K562 (cell line): Measurements from ENCODE around the gene ZNF467. TPM values are rescaled to one million over a fixed set of nuclear protein-coding genes. Genes with fewer than 3 reads are reported as not detected.
A peak's percentile ranks its signal among the peaks of the same experiment; 100 is the strongest.

Experiments
- ATAC-seq: fragments of 200-7000 bp; cut with Tn5 transposase; 3 replicates; pipeline ENCODE4 v1.9.1; 2020; ENCODE audit warnings: moderate library complexity
- BruUV-seq: library from RNA; stranded (reverse); fragments of 400-500 nt; replicated peaks from 2 replicates; lab custom pipeline; 2021; lab: Mats Ljungman, UMichigan
- CTCF ChIA-PET: fragments of 300-600 bp; formaldehyde crosslinking; extraction: SDS; loops from one replicate; lab custom pipeline; 2021; ENCODE audit warnings: low intra/inter-chr PET ratio; lab: Yijun Ruan, JAX
- POLR2A ChIA-PET: fragments of 300-600, 350-650 bp; sonication (Branson Sonifier 250); formaldehyde crosslinking; extraction: SDS; loops from one replicate; lab custom pipeline; 2021; ENCODE audit warnings: antibody characterized with exemption, inconsistent platforms; lab: Yijun Ruan, JAX
- DNase-seq, 4 experiments: peaks; one replicate each; pipeline versions ENCODE4 v3.0.0 to v3.0.0-alpha.2; 2011 to 2018; ENCODE audit warnings: low spot score in 3 of 4, mixed read lengths in 3 of 4; ENCODE audit errors: extremely low read depth in 1 of 4
- FAIRE-seq: peaks from 2 replicates; lab custom pipeline; 2011; peaks lifted over from hg19 to GRCh38; lab: Jason Lieb, UNC
- H2AFZ ChIP-seq: 2 replicates; pipeline ENCODE4 v1.6.0; 2011; ENCODE audit warnings: low read depth, low read length, control low read depth, inconsistent platforms
- H3K27ac ChIP-seq: fragments of 200-600 bp; 3 replicates; pipeline ENCODE4 v1.8.0; 2011; ENCODE audit warnings: low read depth, mild to moderate bottlenecking, control low read depth, inconsistent platforms, low read length, moderate library complexity, mixed read lengths; ENCODE audit errors: extremely low read depth
- H3K27me3 ChIP-seq, 2 experiments: fragments of 300-600 bp in 1 of 2; 2 replicates in 1 of 2; 3 replicates in 1 of 2; pipeline versions ENCODE4 v1.6.0 to v1.8.0; 2011; ENCODE audit warnings: inconsistent platforms in 2 of 2, low read length in 2 of 2, mild to moderate bottlenecking in 1 of 2, mixed read lengths in 1 of 2, moderate library complexity in 1 of 2; ENCODE audit not compliant: control insufficient read depth in 2 of 2, insufficient read depth in 2 of 2
- H3K36me3 ChIP-seq: fragments of 300-600 bp; 3 replicates; pipeline ENCODE4 v1.8.0; 2011; ENCODE audit warnings: mild to moderate bottlenecking, low read length, inconsistent platforms; ENCODE audit not compliant: control insufficient read depth, insufficient read depth
- H3K4me1 ChIP-seq, 2 experiments: fragments of 200-600 bp in 1 of 2; replicated peaks in 1 of 2; 2 replicates in 1 of 2; 3 replicates in 1 of 2; pipeline versions ENCODE4 v1.5.1 to v1.8.0; 2011; ENCODE audit warnings: inconsistent platforms in 2 of 2, low read length in 2 of 2, mild to moderate bottlenecking in 1 of 2, mixed read lengths in 1 of 2, moderate library complexity in 1 of 2; ENCODE audit not compliant: control insufficient read depth in 2 of 2, insufficient read depth in 2 of 2
- H3K4me2 ChIP-seq: 2 replicates; pipeline ENCODE4 v1.6.1; 2011; ENCODE audit warnings: low read length, control low read depth, inconsistent platforms, mixed read lengths; ENCODE audit not compliant: insufficient read depth
- H3K4me3 ChIP-seq: fragments of 200-600 bp; sonication (generic), shearing (Covaris generic); 2 replicates; pipeline ENCODE4 v1.5.1; 2016; ENCODE audit warnings: control low read depth, inconsistent platforms
- H3K79me2 ChIP-seq: fragments of 200-600 bp; 3 replicates; pipeline ENCODE4 v1.8.0; 2011; ENCODE audit warnings: low read length, inconsistent platforms; ENCODE audit not compliant: control insufficient read depth, insufficient read depth
- H3K9ac ChIP-seq, 2 experiments: 2 replicates each; pipeline versions ENCODE4 v1.6.0 to v1.6.1; 2011; ENCODE audit warnings: low read depth in 2 of 2, low read length in 2 of 2, control low read depth in 1 of 2, inconsistent platforms in 1 of 2, mild to moderate bottlenecking in 1 of 2, mixed read lengths in 1 of 2; ENCODE audit not compliant: insufficient read depth in 1 of 2
- H3K9me1 ChIP-seq: one replicate; pipeline ENCODE4 v1.6.0; 2011; ENCODE audit warnings: inconsistent platforms, mild to moderate bottlenecking, low read length, moderate library complexity; ENCODE audit not compliant: control insufficient read depth, insufficient read depth
- H3K9me3 ChIP-seq: replicated peaks from 2 replicates; pipeline ENCODE4 v1.5.1; 2011; ENCODE audit warnings: low read depth, low read length, inconsistent platforms; ENCODE audit not compliant: control insufficient read depth, insufficient read depth
- H4K20me1 ChIP-seq: replicated peaks from 2 replicates; pipeline ENCODE4 v1.6.1; 2011; ENCODE audit warnings: low read length, inconsistent platforms, mixed read lengths; ENCODE audit not compliant: control insufficient read depth, insufficient read depth
- ARID4B ChIP-seq: sonication (generic); formaldehyde crosslinking; IDR thresholded peaks from 2 replicates; pipeline ENCODE4 v1.8.0; 2022; ENCODE audit warnings: mild to moderate bottlenecking, missing genetic modification reagents
- CCAR2 ChIP-seq: fragments of 200-400 bp; formaldehyde crosslinking; IDR thresholded peaks from 2 replicates; pipeline ENCODE4 v1.6.1; 2017; ENCODE audit warnings: mild to moderate bottlenecking, low read depth, low read length
- CTBP1 ChIP-seq: fragments of 450-650 bp; IDR thresholded peaks from 2 replicates; pipeline ENCODE4 v1.6.1; 2016; ENCODE audit warnings: borderline replicate concordance
- GATAD2A ChIP-seq: fragments of 450-650 bp; IDR thresholded peaks from 2 replicates; pipeline ENCODE4 v1.6.1; 2017
- KDM5B ChIP-seq: fragments of 200-600 bp; sonication (generic); IDR thresholded peaks from 2 replicates; pipeline ENCODE4 v1.6.1; 2012; ENCODE audit warnings: low read depth, mild to moderate bottlenecking, moderate library complexity, low read length, control low read depth, inconsistent platforms; ENCODE audit not compliant: insufficient replicate concordance
- NFIX ChIP-seq: fragments of 250-450 bp; sonication (Bioruptor Pico); IDR thresholded peaks from 2 replicates; pipeline ENCODE4 v1.4.0; 2020; ENCODE audit warnings: low read depth, mild to moderate bottlenecking, moderate library complexity
- PKNOX1 ChIP-seq: fragments of 450-650 bp; IDR thresholded peaks from 2 replicates; pipeline ENCODE4 v1.6.1; 2016
- RBFOX2 ChIP-seq: fragments of 200-400 bp; formaldehyde crosslinking; IDR thresholded peaks from 2 replicates; pipeline ENCODE4 v1.6.1; 2017; ENCODE audit warnings: low read depth, mild to moderate bottlenecking, low read length, moderate library complexity
- SIN3B ChIP-seq: fragments of 450-650 bp; IDR thresholded peaks from 2 replicates; pipeline ENCODE4 v1.6.1; 2017; ENCODE audit warnings: low read depth, mild to moderate bottlenecking, moderate library complexity
- THAP12 ChIP-seq: fragments of 250-450 bp; sonication (Bioruptor Pico); IDR thresholded peaks from 2 replicates; pipeline ENCODE4 v1.9.0; 2021; ENCODE audit warnings: mild to moderate bottlenecking, inconsistent platforms
- WGBS: fragments of 100-300 bp; shearing (Covaris generic); methylation state at CpG from one replicate; pipeline ENCODE4 v1.1.6; 2016; ENCODE audit warnings: low coverage, mixed read lengths; ENCODE audit not compliant: insufficient coverage; ENCODE audit errors: missing lambda C conversion rate; 5-methylcytosine and 5-hydroxymethylcytosine counted together
- in situ Hi-C: fragments of 300-500 bp; cut with MboI; formaldehyde crosslinking; loops from 4 replicates; pipeline ENCODE4 v1.15.0; 2018; ENCODE audit warnings: inconsistent platforms, mixed read lengths
- intact Hi-C: fragments of 100-400 bp; cut with micrococcal nuclease; formaldehyde crosslinking; loops from 2 replicates; pipeline ENCODE4 v1.14.2; 2022
- polyA plus RNA-seq, 8 experiments: library from polyadenylated mRNA; depleted of rRNA in 4 of 8; stranded (reverse) in 5 of 8; unstranded in 3 of 8; fragments of >200 nt; fragmentation: Nextera tagmentation in 2 of 8; fragmentation: Illumina TruSeq in 1 of 8; extraction: Ambion mirVana in 2 of 8; extraction: Trizol in 1 of 8; gene quantifications; 2 replicates each; pipeline versions ENCODE4 v1.2.1 to v1.2.3, GENCODE V29; 2011 to 2014; ENCODE audit warnings: inconsistent platforms in 1 of 8, missing spikeins in 1 of 8
- total RNA-seq, 7 experiments: library from RNA; depleted of rRNA in 6 of 7; stranded (reverse); fragments of >200 nt in 6 of 7; fragmentation: Illumina TruSeq in 2 of 7; extraction: Trizol in 2 of 7; gene quantifications; 2 replicates each; pipeline versions ENCODE4 v1.2.1 to v1.2.3, GENCODE V29; 2011 to 2021; ENCODE audit warnings: low replicate concordance in 1 of 7
- TF ChIP-seq, protein P1 (sequence below), 3 experiments: fragments of 200-800 bp in 1 of 3; sonication (Bioruptor generic) in 1 of 3; sonication (generic) in 1 of 3; formaldehyde crosslinking in 1 of 3; IDR thresholded peaks; 2 replicates each; pipeline versions ENCODE4 v1.6.1 to v1.8.0; 2016 to 2022; ENCODE audit warnings: mild to moderate bottlenecking in 2 of 3, missing compliant biosample characterization in 2 of 3, missing genetic modification characterization in 2 of 3, missing genetic modification reagents in 1 of 3

Gene ZNF467
- total and polyA plus RNA-seq, 9 of the 15 experiments (the other 6 are each of a cell fraction or from before 2014, with no cell fraction given): 0.32 to 14.2 (median 1.7) TPM

DNA sequence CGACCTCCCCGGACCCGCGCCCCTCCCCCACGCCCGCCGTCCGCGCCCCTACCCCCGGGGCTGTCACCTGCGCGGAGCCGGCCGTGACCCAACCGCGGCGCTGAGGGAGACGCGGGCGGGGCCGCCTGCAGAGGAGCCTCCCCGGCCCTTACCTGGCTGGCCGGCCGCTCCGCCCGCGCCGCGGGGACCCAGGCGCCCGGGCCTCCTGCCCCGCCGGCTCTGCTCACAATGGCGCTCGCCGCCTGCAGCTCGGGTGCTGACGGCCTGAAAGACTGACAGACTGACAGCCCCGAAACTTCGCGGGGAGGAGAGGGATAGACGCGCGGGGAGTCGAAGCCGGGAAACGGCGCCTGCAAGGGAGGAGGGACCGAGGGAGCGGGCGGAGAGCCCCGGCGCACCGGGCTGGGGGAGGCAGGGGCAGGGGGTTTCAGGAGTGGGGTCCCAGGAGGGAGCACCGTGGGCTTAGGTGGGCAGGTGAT lies 393 bp downstream of the ZNF467 start:
- Histone ChIP-seq H3K4me1 (peaks cover 16 to 82% of the 10 kb centered on the region in 2 experiments), H3K9ac (peak overlapping the region; percentile 17 to 93; a peak in 3 of 4 replicates), H3K4me2 (peak overlapping the region; percentile 67), H3K9me3 (no peaks in the 10 kb centered on the region), H2AFZ (peak overlapping the region; percentile 36), H4K20me1 (0 out of 2 replicates have a peak, but pooled peaks cover 5% of the 10 kb centered on the region), H3K9me1 (no peaks in the 10 kb centered on the region), H3K79me2 (peaks cover 5% of the 10 kb centered on the region; the same call in 1 of the 3 replicates), H3K27ac (peak overlapping the region; percentile 64; the same call in 1 of the 3 replicates), H3K4me3 (peak overlapping the region; percentile 59), H3K27me3 (peaks cover 0 to 2% of the 10 kb centered on the region in 2 experiments; a peak in 1 of 5 replicates), H3K36me3 (peaks cover 25% of the 10 kb centered on the region; the same call in 1 of the 3 replicates)
- FAIRE-seq: no peak
- ATAC-seq: peak; percentile 9; the same call in 2 of the 3 replicates
- intact Hi-C loops (loop anchor here (2.0 kb wide), 1 partner anchor 14 kb away; no protein-coding TSS in a partner anchor), in situ Hi-C loops (no loop called here)
- DNase-seq: peak in 2 of 4 experiments; percentile 49 to 57
- ChIA-PET POLR2A (interaction anchor here (0.6 to 1.5 kb wide), 4 partner anchors 8 to 51 kb away, joined by 3 read pairs; no protein-coding TSS in a partner anchor), CTCF (interaction anchor here (0.6 kb wide), 1 partner anchor 53 kb away, joined by 3 read pairs; no protein-coding TSS in a partner anchor)
- under 1% methylated on average over 40 of the region's 55 CpGs for WGBS
- BruUV-seq: no TSS peak
- TF ChIP-seq PKNOX1: peak; percentile 54
- peak; percentile 64 for TF ChIP-seq RBFOX2
- TF ChIP-seq SIN3B: 0 out of 2 replicates have a peak, but pooled peaks have one; percentile 35
- 0 out of 2 replicates have a peak, but pooled peaks have one; percentile 69 for TF ChIP-seq GATAD2A
- TF ChIP-seq ARID4B (CRISPR knock-in tag): 0 out of 2 replicates have a peak, but pooled peaks have one; percentile 45
- 0 out of 2 replicates have a peak, but pooled peaks have one; percentile 29 for TF ChIP-seq THAP12 (CRISPR knock-in tag)
- peak; percentile 54; the same call in 1 of the 2 replicates for TF ChIP-seq CTBP1
- no peak for TF ChIP-seq CCAR2
- TF ChIP-seq, protein P1, sequence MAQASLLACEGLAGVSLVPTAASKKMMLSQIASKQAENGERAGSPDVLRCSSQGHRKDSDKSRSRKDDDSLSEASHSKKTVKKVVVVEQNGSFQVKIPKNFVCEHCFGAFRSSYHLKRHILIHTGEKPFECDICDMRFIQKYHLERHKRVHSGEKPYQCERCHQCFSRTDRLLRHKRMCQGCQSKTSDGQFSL (CRISPR knock-in tag; IDR thresholded peaks at IDR 0.05): no peak
- TF ChIP-seq, protein P1 (tag; IDR thresholded peaks at IDR 0.05): no peak
- TF ChIP-seq KDM5B: peak; percentile 44
- no peak for TF ChIP-seq NFIX (CRISPR knock-in tag)
